ENCODE measurements around the gene MYH16.
A peak's percentile ranks its signal among the peaks of the same experiment; 100 is the strongest.
"Not testable (repeated sequence)": the region's sequence is repeated elsewhere in the genome, so short reads cannot be mapped to it uniquely, and the experiment has no call there.

Gene MYH16

GRCh38 chr7:99309111-99309510, 36.5 kb downstream of the MYH16 start:
- DNase-seq: no peak

- DNase-seq: no peak
Measured at GRCh38 chr7:99310004-99310403, 37.4 kb downstream of the MYH16 start.

- DNase-seq: no peak
Measured at GRCh38 chr7:99311702-99312101, 39.1 kb downstream of the MYH16 start.

- peak; percentile 26 for DNase-seq
Measured at GRCh38 chr7:99312316-99313203, 39.9 kb downstream of the MYH16 start.

- no peak for DNase-seq
Measured at GRCh38 chr7:99313204-99313573, 40.5 kb downstream of the MYH16 start.

- DNase-seq: no peak
Measured at GRCh38 chr7:99314504-99314903, 41.9 kb downstream of the MYH16 start.

GRCh38 chr7:99320371-99320770, 47.7 kb downstream of the MYH16 start:
- no peak for DNase-seq

GRCh38 chr7:99322659-99323058, 50.0 kb downstream of the MYH16 start:
- not testable (repeated sequence) for DNase-seq

GRCh38 chr7:99324559-99324958, 51.9 kb downstream of the MYH16 start:
- no peak for DNase-seq

- no peak for DNase-seq
Measured at GRCh38 chr7:99325001-99325493, 52.4 kb downstream of the MYH16 start.

- DNase-seq: peak; percentile 85
Measured at GRCh38 chr7:99325592-99326407, 53.2 kb downstream of the MYH16 start, which contains the start of gene ARPC1A. Gene ARPC1A (plus strand): TSS chr7:99325898. CDS start chr7:99333354, 7,456 bp downstream.

GRCh38 chr7:99326408-99326782, 53.8 kb downstream of the MYH16 start:
- DNase-seq: no peak

GRCh38 chr7:99330314-99330961, 57.8 kb downstream of the MYH16 start:
- DNase-seq: peak; percentile 52

GRCh38 chr7:99331002-99331401, 58.4 kb downstream of the MYH16 start:
- no peak for DNase-seq

- no peak for DNase-seq
Measured at GRCh38 chr7:99339595-99339994, 67.0 kb downstream of the MYH16 start.

GRCh38 chr7:99340659-99341058, 68.0 kb downstream of the MYH16 start:
- DNase-seq: no peak

GRCh38 chr7:99344061-99344647, 71.5 kb downstream of the MYH16 start:
- no peak for DNase-seq

- not testable (repeated sequence) for DNase-seq
Measured at GRCh38 chr7:99350641-99351040, 78.0 kb downstream of the MYH16 start.

- DNase-seq: no peak
Measured at GRCh38 chr7:99352247-99352646, 79.6 kb downstream of the MYH16 start.

- DNase-seq: no peak
Measured at GRCh38 chr7:99355098-99355497, 82.5 kb downstream of the MYH16 start.

GRCh38 chr7:99357701-99358490, 85.3 kb downstream of the MYH16 start:
- DNase-seq: no peak

- not testable (repeated sequence) for DNase-seq
Measured at GRCh38 chr7:99358521-99358920, 85.9 kb downstream of the MYH16 start.

All from NCI-H2029 treated with DMSO at 0.1 percent for 48 hours (cell line).